Neural cell (in vitro differentiated cells): ENCODE measurements around the gene UHMK1. TPM values are rescaled to one million over a fixed set of nuclear protein-coding genes. Genes with fewer than 3 reads are reported as not detected.

ENCODE experiments used
- H2AFZ ChIP-seq: fragments of 200-600, 300-800 bp; sonication (generic), shearing (Covaris generic); 2 replicates; pipeline ENCODE4 v1.6.0; 2014; ENCODE audit warnings: low read depth, mild to moderate bottlenecking, antibody characterized with exemption, low read length, moderate library complexity
- H3F3A ChIP-seq: fragments of 200-600 bp; shearing (Covaris generic); 2 replicates; pipeline ENCODE4 v1.6.1; 2016; ENCODE audit warnings: mild to moderate bottlenecking, moderate library complexity, mixed read lengths, antibody characterized with exemption, low read length; ENCODE audit not compliant: insufficient read depth, poor library complexity, severe bottlenecking
- H3K27ac ChIP-seq: fragments of 200-600, 300-800 bp; sonication (generic), shearing (Covaris generic); 2 replicates; pipeline ENCODE4 v1.5.1; 2014; ENCODE audit warnings: mild to moderate bottlenecking, low read length, moderate library complexity
- H3K27me3 ChIP-seq: fragments of 300-800, 200-600 bp; sonication (generic), shearing (Covaris generic); 2 replicates; pipeline ENCODE4 v1.6.0; 2014; ENCODE audit warnings: mild to moderate bottlenecking, low read depth, low read length, moderate library complexity; ENCODE audit not compliant: insufficient read depth
- H3K36me3 ChIP-seq: fragments of 300-800, 200-600 bp; sonication (generic), shearing (Covaris generic); 2 replicates; pipeline ENCODE4 v1.5.1; 2014; ENCODE audit warnings: mild to moderate bottlenecking, antibody characterized with exemption, low read length, moderate library complexity; ENCODE audit not compliant: insufficient read depth
- H3K4me2 ChIP-seq: fragments of 300-800, 200-600 bp; sonication (generic), shearing (Covaris generic); 2 replicates; pipeline ENCODE4 v1.6.0; 2014; ENCODE audit warnings: mild to moderate bottlenecking, low read length
- H3K4me3 ChIP-seq: fragments of 300-800, 200-600 bp; sonication (generic), shearing (Covaris generic); 2 replicates; pipeline ENCODE4 v1.5.1; 2014; ENCODE audit warnings: mild to moderate bottlenecking, low read length, moderate library complexity
- H3K79me2 ChIP-seq: fragments of 200-600 bp; shearing (Covaris generic); replicated peaks from 2 replicates; pipeline ENCODE4 v1.6.0; 2014; ENCODE audit warnings: mild to moderate bottlenecking, low read length, moderate library complexity; ENCODE audit not compliant: insufficient read depth
- H3K9ac ChIP-seq: fragments of 300-800, 200-600 bp; sonication (generic), shearing (Covaris generic); 2 replicates; pipeline ENCODE4 v1.6.1; 2016; ENCODE audit warnings: mild to moderate bottlenecking, low read length, mixed read lengths
- H3K9me2 ChIP-seq: fragments of 200-600 bp; shearing (Covaris generic); 2 replicates; pipeline ENCODE4 v1.6.1; 2016; ENCODE audit warnings: mild to moderate bottlenecking, low read length, mixed read lengths; ENCODE audit not compliant: insufficient read depth
- H3K9me3 ChIP-seq: fragments of 200-600, 300-800 bp; sonication (generic), shearing (Covaris generic); 2 replicates; pipeline ENCODE4 v1.6.1; 2016; ENCODE audit warnings: mild to moderate bottlenecking, mixed run types, low read length, moderate library complexity, mixed read lengths
- H4K20me1 ChIP-seq: fragments of 200-600 bp; shearing (Covaris generic); 2 replicates; pipeline ENCODE4 v1.6.1; 2016; ENCODE audit warnings: mild to moderate bottlenecking, mixed run types; ENCODE audit not compliant: insufficient read depth
- CTCF ChIP-seq: fragments of 450-650 bp; IDR thresholded peaks from 2 replicates; pipeline ENCODE4 v1.5.1; 2014; ENCODE audit warnings: antibody characterized with exemption, mild to moderate bottlenecking, moderate library complexity; ENCODE audit not compliant: poor library complexity, severe bottlenecking
- EP300 ChIP-seq: fragments of 450-650 bp; conservative IDR thresholded peaks from 2 replicates; pipeline ENCODE4 v1.6.1; 2014; ENCODE audit warnings: antibody characterized with exemption, mild to moderate bottlenecking, moderate library complexity; ENCODE audit not compliant: poor library complexity, severe bottlenecking
- EZH2 ChIP-seq: fragments of 200-600, 300-800 bp; shearing (Covaris generic), sonication (generic); IDR thresholded peaks from 2 replicates; pipeline ENCODE4 v1.6.1; 2014; ENCODE audit warnings: antibody characterized with exemption, low read length, borderline replicate concordance, mild to moderate bottlenecking; ENCODE audit not compliant: insufficient read depth, poor library complexity, severe bottlenecking
- MXI1 ChIP-seq: fragments of 450-650 bp; conservative IDR thresholded peaks from 2 replicates; pipeline ENCODE4 v1.6.1; 2014; ENCODE audit warnings: antibody characterized with exemption, mild to moderate bottlenecking; ENCODE audit not compliant: poor library complexity, severe bottlenecking
- POLR2AphosphoS5 ChIP-seq: IDR thresholded peaks from 2 replicates; pipeline ENCODE4 v1.6.1; 2012
- RAD21 ChIP-seq: fragments of 450-650 bp; conservative IDR thresholded peaks from 2 replicates; pipeline ENCODE4 v1.6.1; 2014; ENCODE audit warnings: antibody characterized with exemption, mild to moderate bottlenecking, moderate library complexity
- REST ChIP-seq: IDR thresholded peaks from 2 replicates; pipeline ENCODE4 v1.6.1; 2012; ENCODE audit warnings: borderline replicate concordance
- SMC3 ChIP-seq: fragments of 450-650 bp; conservative IDR thresholded peaks from 2 replicates; pipeline ENCODE4 v1.6.1; 2014; ENCODE audit warnings: antibody characterized with exemption, mild to moderate bottlenecking, moderate library complexity; ENCODE audit not compliant: poor library complexity
- TAF1 ChIP-seq: IDR thresholded peaks from 2 replicates; pipeline ENCODE4 v1.6.1; 2012; ENCODE audit warnings: low read depth
- polyA plus RNA-seq: library from polyadenylated mRNA; depleted of rRNA; stranded (reverse); fragments of >200 nt; gene quantifications from 2 replicates; pipeline ENCODE4 v1.2.3, GENCODE V29; 2014

UHMK1 gene
- polyA plus RNA-seq, 1 donor from 2014 or later = 22.2 TPM

GRCh38 chr1:162538815-162539431 is 41.3 kb downstream of the UHMK1 start:
- Histone ChIP-seq H3K79me2 (no peaks in the 10 kb centered on the region), H3K9me3 (no peaks in the 10 kb centered on the region), H3K27me3 (no peaks in the 10 kb centered on the region), H3K9ac (no peak overlapping the region), H4K20me1 (no peaks in the 10 kb centered on the region), H3F3A (no peaks in the 10 kb centered on the region), H3K4me3 (no peak overlapping the region), H3K27ac (no peak overlapping the region), H3K4me2 (no peak overlapping the region), H2AFZ (no peak overlapping the region), H3K9me2 (no peaks in the 10 kb centered on the region), H3K36me3 (no peaks in the 10 kb centered on the region)
- TF ChIP-seq EZH2 (no peak), MXI1 (no peak), SMC3 (no peak), RAD21 (no peak), REST (no peak)

- Histone ChIP-seq H3K9ac (no peak overlapping the region), H3K79me2 (no peaks in the 10 kb centered on the region), H3K4me3 (no peak overlapping the region), H4K20me1 (no peaks in the 10 kb centered on the region), H3K27me3 (no peaks in the 10 kb centered on the region), H3K9me2 (no peaks in the 10 kb centered on the region), H2AFZ (no peak overlapping the region), H3F3A (no peaks in the 10 kb centered on the region), H3K9me3 (no peaks in the 10 kb centered on the region), H3K27ac (no peak overlapping the region), H3K36me3 (no peaks in the 10 kb centered on the region), H3K4me2 (no peak overlapping the region)
- TF ChIP-seq REST = no peak
- TF ChIP-seq MXI1 = no peak
- TF ChIP-seq EP300 = no peak
- TF ChIP-seq RAD21 = no peak
- TF ChIP-seq EZH2 = no peak
- TF ChIP-seq TAF1 = no peak
- no peak for TF ChIP-seq POLR2AphosphoS5
- TF ChIP-seq SMC3 = no peak
- TF ChIP-seq CTCF = no peak
Measured at GRCh38 chr1:162541619-162542141, 44.1 kb downstream of the UHMK1 start.
